ENCODE data around the gene PKM. TPM values are rescaled to one million over a fixed set of nuclear protein-coding genes. Genes with fewer than 3 reads are reported as not detected.
"Not testable (repeated sequence)": the region's sequence is repeated elsewhere in the genome, so short reads cannot be mapped to it uniquely, and the experiment has no call there.

The PKM gene
- total and polyA plus RNA-seq, 2 donors = 199 to 452 TPM

GRCh38 chr15:72178976-72179585, 51.9 kb downstream of the PKM start:
- no peak for DNase-seq (ENCODE audit: low read depth in 6 of 9, low spot score in 9 of 9)
- Histone ChIP-seq H3K27me3 (ENCODE audit: control insufficient read depth in 2 of 2, insufficient read depth in 1 of 2, low read length in 1 of 2) (peaks cover 6 to 14% of the 10 kb centered on the region in 2 donors), H3K4me3 (ENCODE audit: low read length in 2 of 2) (no peak overlapping the region), H3K27ac (ENCODE audit: low read depth in 1 of 2, low read length in 1 of 2) (no peak overlapping the region), H3K9me3 (ENCODE audit: control insufficient read depth in 2 of 2, insufficient read depth in 1 of 2, low read length in 1 of 2) (no peaks in the 10 kb centered on the region), H3K4me1 (ENCODE audit: control insufficient read depth in 2 of 2, insufficient read depth in 2 of 2, low read length in 2 of 2) (no peaks in the 10 kb centered on the region), H3K36me3 (ENCODE audit: control insufficient read depth in 2 of 2, insufficient read depth in 2 of 2, low read length in 1 of 2) (no peaks in the 10 kb centered on the region)
- 97% methylated on average over 13 of the region's 13 CpGs for WGBS

- Histone ChIP-seq H3K4me1 (ENCODE audit: control insufficient read depth in 2 of 2, insufficient read depth in 2 of 2, low read length in 2 of 2) (no peaks in the 10 kb centered on the region), H3K27ac (ENCODE audit: low read depth in 1 of 2, low read length in 1 of 2) (no peak overlapping the region), H3K27me3 (ENCODE audit: control insufficient read depth in 2 of 2, insufficient read depth in 1 of 2, low read length in 1 of 2) (no peaks in the 10 kb centered on the region), H3K36me3 (ENCODE audit: control insufficient read depth in 2 of 2, insufficient read depth in 2 of 2, low read length in 1 of 2) (no peaks in the 10 kb centered on the region), H3K9me3 (ENCODE audit: control insufficient read depth in 2 of 2, insufficient read depth in 1 of 2, low read length in 1 of 2) (no peaks in the 10 kb centered on the region), H3K4me3 (ENCODE audit: low read length in 2 of 2) (no peak overlapping the region)
- WGBS = 93% methylated on average over 3 of the region's 3 CpGs
- DNase-seq (ENCODE audit: low read depth in 6 of 9, low spot score in 9 of 9) = no peak
These were observed 54.2 kb downstream of the PKM start for GRCh38 chr15:72176743-72177142.

GRCh38 chr15:72176159-72176558, 54.8 kb downstream of the PKM start:
- Histone ChIP-seq H3K4me1 (ENCODE audit: control insufficient read depth in 2 of 2, insufficient read depth in 2 of 2, low read length in 2 of 2) (no peaks in the 10 kb centered on the region), H3K36me3 (ENCODE audit: control insufficient read depth in 2 of 2, insufficient read depth in 2 of 2, low read length in 1 of 2) (no peaks in the 10 kb centered on the region), H3K27ac (ENCODE audit: low read depth in 1 of 2, low read length in 1 of 2) (no peak overlapping the region), H3K27me3 (ENCODE audit: control insufficient read depth in 2 of 2, insufficient read depth in 1 of 2, low read length in 1 of 2) (no peaks in the 10 kb centered on the region), H3K4me3 (ENCODE audit: low read length in 2 of 2) (no peak overlapping the region), H3K9me3 (ENCODE audit: control insufficient read depth in 2 of 2, insufficient read depth in 1 of 2, low read length in 1 of 2) (no peaks in the 10 kb centered on the region)
- WGBS = 96% methylated on average over 6 of the region's 6 CpGs
- no peak for DNase-seq (ENCODE audit: low read depth in 6 of 9, low spot score in 9 of 9)

GRCh38 chr15:72175186-72176044, 55.6 kb downstream of the PKM start:
- Histone ChIP-seq H3K9me3 (ENCODE audit: control insufficient read depth in 2 of 2, insufficient read depth in 1 of 2, low read length in 1 of 2) (no peaks in the 10 kb centered on the region), H3K27me3 (ENCODE audit: control insufficient read depth in 2 of 2, insufficient read depth in 1 of 2, low read length in 1 of 2) (no peaks in the 10 kb centered on the region), H3K27ac (ENCODE audit: low read depth in 1 of 2, low read length in 1 of 2) (no peak overlapping the region), H3K4me1 (ENCODE audit: control insufficient read depth in 2 of 2, insufficient read depth in 2 of 2, low read length in 2 of 2) (no peaks in the 10 kb centered on the region), H3K4me3 (ENCODE audit: low read length in 2 of 2) (no peak overlapping the region), H3K36me3 (ENCODE audit: control insufficient read depth in 2 of 2, insufficient read depth in 2 of 2, low read length in 1 of 2) (no peaks in the 10 kb centered on the region)
- 96% methylated on average over 15 of the region's 15 CpGs for WGBS
- DNase-seq (ENCODE audit: low read depth in 6 of 9, low spot score in 9 of 9) = no peak

- Histone ChIP-seq H3K36me3 (ENCODE audit: control insufficient read depth in 2 of 2, insufficient read depth in 2 of 2, low read length in 1 of 2) (no peaks in the 10 kb centered on the region), H3K27ac (ENCODE audit: low read depth in 1 of 2, low read length in 1 of 2) (no peak overlapping the region), H3K4me3 (ENCODE audit: low read length in 2 of 2) (no peak overlapping the region), H3K9me3 (ENCODE audit: control insufficient read depth in 2 of 2, insufficient read depth in 1 of 2, low read length in 1 of 2) (no peaks in the 10 kb centered on the region), H3K4me1 (ENCODE audit: control insufficient read depth in 2 of 2, insufficient read depth in 2 of 2, low read length in 2 of 2) (no peaks in the 10 kb centered on the region), H3K27me3 (ENCODE audit: control insufficient read depth in 2 of 2, insufficient read depth in 1 of 2, low read length in 1 of 2) (no peaks in the 10 kb centered on the region)
- 41% methylated on average over 5 of the region's 5 CpGs for WGBS
- no peak for DNase-seq (ENCODE audit: low read depth in 6 of 9, low spot score in 9 of 9)
These were observed 56.3 kb downstream of the PKM start for GRCh38 chr15:72174551-72175165.

GRCh38 chr15:72173864-72174550, 57.0 kb downstream of the PKM start:
- no peak overlapping the region for H3K27ac ChIP-seq (ENCODE audit: low read depth in 1 of 2, low read length in 1 of 2)

GRCh38 chr15:72173401-72173800, 57.6 kb downstream of the PKM start:
- H3K36me3 ChIP-seq (ENCODE audit: control insufficient read depth in 2 of 2, insufficient read depth in 2 of 2, low read length in 1 of 2) = no peaks in the 10 kb centered on the region
- H3K27me3 ChIP-seq (ENCODE audit: control insufficient read depth in 2 of 2, insufficient read depth in 1 of 2, low read length in 1 of 2) = no peaks in the 10 kb centered on the region
- DNase-seq (ENCODE audit: low read depth in 6 of 9, low spot score in 9 of 9) = no peak
- H3K4me1 ChIP-seq (ENCODE audit: control insufficient read depth in 2 of 2, insufficient read depth in 2 of 2, low read length in 2 of 2) = peaks cover 0 to 12% of the 10 kb centered on the region in 2 donors
- H3K27ac ChIP-seq (ENCODE audit: low read depth in 1 of 2, low read length in 1 of 2) = no peak overlapping the region
- WGBS = 99% methylated on average over 6 of the region's 6 CpGs
- H3K9me3 ChIP-seq (ENCODE audit: control insufficient read depth in 2 of 2, insufficient read depth in 1 of 2, low read length in 1 of 2) = no peaks in the 10 kb centered on the region
- no peak overlapping the region for H3K4me3 ChIP-seq (ENCODE audit: low read length in 2 of 2)

More at GRCh38 chr15:72173864-72174550, 57.0 kb downstream of the PKM start:
- H3K9me3 ChIP-seq (ENCODE audit: control insufficient read depth in 2 of 2, insufficient read depth in 1 of 2, low read length in 1 of 2) = no peaks in the 10 kb centered on the region
- no peaks in the 10 kb centered on the region for H3K36me3 ChIP-seq (ENCODE audit: control insufficient read depth in 2 of 2, insufficient read depth in 2 of 2, low read length in 1 of 2)
- H3K4me1 ChIP-seq (ENCODE audit: control insufficient read depth in 2 of 2, insufficient read depth in 2 of 2, low read length in 2 of 2) = peaks cover 0 to 6% of the 10 kb centered on the region in 2 donors
- 90% methylated on average over 12 of the region's 12 CpGs for WGBS
- H3K27me3 ChIP-seq (ENCODE audit: control insufficient read depth in 2 of 2, insufficient read depth in 1 of 2, low read length in 1 of 2) = no peaks in the 10 kb centered on the region
- no peak overlapping the region for H3K4me3 ChIP-seq (ENCODE audit: low read length in 2 of 2)
- DNase-seq (ENCODE audit: low read depth in 6 of 9, low spot score in 9 of 9) = no peak

- no peak for DNase-seq (ENCODE audit: low read depth in 6 of 9, low spot score in 9 of 9)
- no peaks in the 10 kb centered on the region for H3K9me3 ChIP-seq (ENCODE audit: control insufficient read depth in 2 of 2, insufficient read depth in 1 of 2, low read length in 1 of 2)
- H3K27me3 ChIP-seq (ENCODE audit: control insufficient read depth in 2 of 2, insufficient read depth in 1 of 2, low read length in 1 of 2) = no peaks in the 10 kb centered on the region
- no peak overlapping the region for H3K27ac ChIP-seq (ENCODE audit: low read depth in 1 of 2, low read length in 1 of 2)
- no peaks in the 10 kb centered on the region for H3K36me3 ChIP-seq (ENCODE audit: control insufficient read depth in 2 of 2, insufficient read depth in 2 of 2, low read length in 1 of 2)
- WGBS = 95% methylated on average over 5 of the region's 5 CpGs
- peaks cover 0 to 18% of the 10 kb centered on the region in 2 donors for H3K4me1 ChIP-seq (ENCODE audit: control insufficient read depth in 2 of 2, insufficient read depth in 2 of 2, low read length in 2 of 2)
- H3K4me3 ChIP-seq (ENCODE audit: low read length in 2 of 2) = no peak overlapping the region
These were observed 58.2 kb downstream of the PKM start for GRCh38 chr15:72172796-72173195.

- H3K36me3 ChIP-seq (ENCODE audit: control insufficient read depth in 2 of 2, insufficient read depth in 2 of 2, low read length in 1 of 2); H3K27me3 ChIP-seq (ENCODE audit: control insufficient read depth in 2 of 2, insufficient read depth in 1 of 2, low read length in 1 of 2); H3K4me3 ChIP-seq (ENCODE audit: low read length in 2 of 2); H3K9me3 ChIP-seq (ENCODE audit: control insufficient read depth in 2 of 2, insufficient read depth in 1 of 2, low read length in 1 of 2); DNase-seq (ENCODE audit: low read depth in 6 of 9, low spot score in 9 of 9); H3K27ac ChIP-seq (ENCODE audit: low read depth in 1 of 2, low read length in 1 of 2): not testable (repeated sequence)
- WGBS = 97% methylated on average over 10 of the region's 10 CpGs
- peaks cover 0 to 18% of the 10 kb centered on the region in 2 donors for H3K4me1 ChIP-seq (ENCODE audit: control insufficient read depth in 2 of 2, insufficient read depth in 2 of 2, low read length in 2 of 2)
These were observed 59.0 kb downstream of the PKM start for GRCh38 chr15:72171978-72172377.
